ENCODE results near the gene NFKBIZ.

- TF ChIP-seq CTCF (IDR thresholded peaks at IDR 0.05; ENCODE audit: extremely low read depth in 1 of 2, insufficient read depth in 1 of 2, low read depth in 1 of 2, low read length in 2 of 2) = no peak
- TF ChIP-seq POLR2AphosphoS5 (IDR thresholded peaks at IDR 0.05; ENCODE audit: insufficient read depth, low read depth, low read length) = no peak
- no peak for TF ChIP-seq POLR2A (IDR thresholded peaks at IDR 0.05; ENCODE audit: low read depth, low read length)
- TF ChIP-seq EZH2 (IDR thresholded peaks at IDR 0.05; ENCODE audit: borderline replicate concordance, low read depth, low read length, severe bottlenecking) = no peak
- no peak for TF ChIP-seq GATA2 (IDR thresholded peaks at IDR 0.05; ENCODE audit: insufficient read depth, insufficient read length, low read depth, low read length)
Observed at GRCh38 chr3:101852983-101853840, 3.9 kb downstream of the NFKBIZ start.
